Stimulated activated CD4-positive, alpha-beta T cell treated with anti-CD3 and anti-CD28 coated beads, Interleukin-1b, Interleukin-23, amount 100 ng/mL, for 4 hours (primary cell): Measurements from ENCODE around the gene IRS2.

Experiments used
- DNase-seq, 2 donors: peaks; one replicate each; pipeline ENCODE4 v3.0.0-alpha.2; 2020; ENCODE audit warnings: low read depth in 2 of 2

The IRS2 gene

GRCh38 chr13:109707044-109707741, 79.2 kb downstream of the IRS2 start:
- DNase-seq, result no peak

DNA sequence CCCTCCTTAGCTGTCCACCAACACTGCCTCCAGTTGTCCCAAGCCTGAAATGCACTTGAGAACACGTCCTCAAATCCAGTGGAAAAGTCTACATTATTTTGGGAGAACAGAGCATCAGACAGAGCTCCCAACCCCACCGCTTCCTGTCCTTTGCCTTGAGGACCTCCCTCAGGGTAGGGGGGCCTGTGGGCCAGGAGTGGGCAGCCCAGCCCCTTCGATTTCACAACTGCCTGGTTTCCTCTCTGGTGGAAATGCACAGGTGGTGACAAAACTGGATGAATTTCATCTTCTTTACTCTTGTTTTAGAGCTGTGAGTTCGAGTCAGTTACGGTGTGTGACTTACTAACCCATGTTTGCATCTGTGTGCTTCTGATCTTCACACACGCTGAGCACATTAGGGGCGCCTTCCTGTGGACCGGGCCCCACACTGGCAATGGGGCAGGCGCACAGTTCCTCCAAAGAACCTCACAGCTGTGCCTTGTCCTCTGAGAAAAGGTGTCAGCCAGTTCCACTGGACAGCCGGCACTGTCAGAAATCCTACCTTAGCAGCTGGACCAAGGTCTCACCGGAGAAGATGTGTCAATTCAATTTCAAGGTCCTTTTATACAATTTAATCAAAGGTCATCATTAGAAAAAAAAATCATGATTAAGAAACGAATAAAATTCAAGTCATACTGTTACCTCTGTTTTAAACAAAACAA, 80.2 kb downstream of the IRS2 start:
- DNase-seq, result no peak

DNA sequence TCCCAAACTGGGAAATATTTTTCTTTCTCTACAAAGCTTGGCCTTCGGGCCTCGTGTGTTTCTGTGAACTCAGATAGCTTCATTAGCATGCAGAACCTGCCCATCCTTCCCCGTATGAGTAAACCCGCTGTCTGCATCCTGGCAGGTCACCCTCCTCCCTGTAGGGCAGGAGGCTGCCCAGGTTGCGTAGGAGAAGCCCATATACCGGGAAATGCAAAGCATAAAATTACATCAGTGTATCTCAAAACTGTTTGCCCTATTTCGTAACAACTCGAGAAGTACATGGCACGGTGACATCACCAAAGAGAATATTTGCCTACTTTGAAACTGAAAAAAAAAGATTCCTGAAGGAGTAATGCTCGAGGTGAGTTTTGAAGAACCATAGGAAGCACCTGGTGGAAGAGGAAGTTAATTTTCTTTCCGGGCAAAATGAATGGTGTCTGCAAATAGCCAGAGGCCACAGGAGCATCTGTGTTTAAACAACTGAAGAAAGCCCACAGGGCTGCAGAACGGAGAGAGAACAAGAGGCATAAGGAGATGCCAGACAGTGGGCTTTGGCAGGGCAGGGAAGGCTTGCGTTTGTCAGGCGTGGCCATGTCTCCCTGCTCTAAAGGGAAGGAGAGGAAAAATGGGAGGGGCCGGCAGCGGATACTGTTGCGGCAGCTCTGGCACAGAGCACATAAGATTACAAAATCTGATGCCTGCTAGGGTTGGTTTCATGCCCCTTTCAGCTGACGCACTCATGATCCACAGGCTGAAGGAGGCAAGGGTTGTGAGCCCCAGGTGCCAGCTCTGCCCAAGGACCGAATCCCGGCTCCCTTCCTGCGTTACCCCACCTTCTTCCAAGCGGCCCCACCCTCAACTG, 81.4 kb downstream of the IRS2 start:
- no peak for DNase-seq

DNA sequence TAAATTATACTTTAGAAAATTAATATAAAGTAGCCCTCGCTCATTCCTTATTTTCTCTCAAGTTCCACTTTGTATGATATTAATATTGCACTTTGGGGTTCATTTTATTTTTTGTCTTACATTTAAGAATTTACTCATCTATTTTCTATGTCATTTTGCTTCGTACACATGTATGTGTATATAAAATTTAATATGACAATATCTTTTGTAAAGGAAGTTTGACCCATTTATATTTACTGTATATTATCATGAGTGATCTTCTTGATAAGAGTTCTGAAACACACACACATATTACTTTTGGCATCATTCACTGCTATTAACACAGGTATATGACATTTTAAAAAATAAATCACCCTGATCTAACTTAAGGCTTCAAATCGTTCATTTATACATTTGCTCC, 83.1 kb downstream of the IRS2 start:
- no peak for DNase-seq
